Astrocyte (in vitro differentiated cells and primary cell): ENCODE results near the gene RAB6B.

Experiments used
- CTCF ChIP-seq: IDR thresholded peaks from 2 replicates; pipeline ENCODE4 v1.5.1; 2011; ENCODE audit warnings: low read depth, mild to moderate bottlenecking, inconsistent platforms, low read length, moderate library complexity; ENCODE audit not compliant: insufficient read depth
- EZH2 ChIP-seq: IDR thresholded peaks from 2 replicates; pipeline ENCODE4 v1.6.1; 2012; ENCODE audit warnings: mild to moderate bottlenecking, low read length, inconsistent platforms; ENCODE audit not compliant: insufficient read depth

GRCh38 chr3:133868758-133869475, 26.8 kb downstream of the RAB6B start:
- TF ChIP-seq CTCF, result no peak
- TF ChIP-seq EZH2, result no peak
